Hepatocyte (in vitro differentiated cells): ENCODE results near the gene PRSS38. TPM values are rescaled to one million over a fixed set of nuclear protein-coding genes. Genes with fewer than 3 reads are reported as not detected.

Source experiments
- DNase-seq: peaks from one replicate; pipeline ENCODE4 v3.0.0-alpha.2; 2016; ENCODE audit warnings: low spot score
- H2AFZ ChIP-seq: fragments of 200-600 bp; sonication (generic); 2 replicates; pipeline ENCODE4 v1.6.0; 2016; ENCODE audit warnings: antibody characterized with exemption, mild to moderate bottlenecking
- H3K27ac ChIP-seq: fragments of 200-600 bp; sonication (generic); 2 replicates; pipeline ENCODE4 v1.5.1; 2016; ENCODE audit warnings: mild to moderate bottlenecking
- H3K27me3 ChIP-seq: fragments of 200-600 bp; sonication (generic); 2 replicates; pipeline ENCODE4 v1.6.1; 2016
- H3K36me3 ChIP-seq: fragments of 200-600 bp; sonication (generic); replicated peaks from 2 replicates; pipeline ENCODE4 v1.5.1; 2016; ENCODE audit warnings: low read depth; ENCODE audit not compliant: insufficient read depth
- H3K4me1 ChIP-seq: fragments of 200-600 bp; sonication (generic); 2 replicates; pipeline ENCODE4 v1.5.1; 2016; ENCODE audit warnings: mild to moderate bottlenecking, moderate library complexity; ENCODE audit not compliant: insufficient read depth
- H3K4me2 ChIP-seq: fragments of 200-600 bp; sonication (generic); 2 replicates; pipeline ENCODE4 v1.6.0; 2016
- H3K4me3 ChIP-seq: fragments of 200-600 bp; sonication (generic); 2 replicates; pipeline ENCODE4 v1.5.1; 2016; ENCODE audit warnings: mild to moderate bottlenecking
- H3K79me2 ChIP-seq: fragments of 200-600 bp; sonication (generic); 2 replicates; pipeline ENCODE4 v1.6.0; 2017; ENCODE audit warnings: mild to moderate bottlenecking
- H3K9me2 ChIP-seq: fragments of 200-600 bp; sonication (generic); replicated peaks from 2 replicates; pipeline ENCODE4 v1.6.0; 2017; ENCODE audit warnings: mild to moderate bottlenecking; ENCODE audit not compliant: insufficient read depth
- H3K9me3 ChIP-seq: fragments of 200-600 bp; sonication (generic); 2 replicates; pipeline ENCODE4 v1.5.1; 2016; ENCODE audit warnings: low read depth, mild to moderate bottlenecking
- H4K20me1 ChIP-seq: fragments of 200-600 bp; sonication (generic); 2 replicates; pipeline ENCODE4 v1.6.0; 2016; ENCODE audit warnings: mild to moderate bottlenecking; ENCODE audit not compliant: insufficient read depth, poor library complexity, severe bottlenecking
- EZH2 ChIP-seq: fragments of 200-600 bp; sonication (generic); IDR thresholded peaks from 2 replicates; pipeline ENCODE4 v1.6.1; 2016; ENCODE audit warnings: antibody characterized with exemption, mild to moderate bottlenecking, borderline replicate concordance
- EZH2phosphoT487 ChIP-seq: fragments of 200-600 bp; sonication (generic); IDR thresholded peaks from one replicate; pipeline ENCODE4 v1.6.1; 2018; ENCODE audit warnings: antibody characterized with exemption, mild to moderate bottlenecking, low read depth, moderate library complexity; ENCODE audit not compliant: unreplicated experiment, severe bottlenecking
- WGBS: methylation state at CpG from one replicate; pipeline ENCODE4 v1.1.6; 2016; ENCODE audit warnings: low lambda C conversion rate; ENCODE audit errors: missing lambda C conversion rate; 5-methylcytosine and 5-hydroxymethylcytosine counted together
- polyA plus RNA-seq: library from polyadenylated mRNA; unstranded; fragments of >200 nt; fragmentation: Nextera tagmentation; extraction: Ambion mirVana; gene quantifications from 2 replicates; pipeline ENCODE4 v1.2.1, GENCODE V29; 2016
- total RNA-seq: library from RNA; depleted of rRNA; stranded (reverse); fragments of >200 nt; gene quantifications from 2 replicates; pipeline ENCODE4 v1.2.3, GENCODE V29; 2014
- TF ChIP-seq, protein P1 (sequence below): fragments of 200-600 bp; sonication (generic); IDR thresholded peaks from 2 replicates; pipeline ENCODE4 v1.5.1; 2016; ENCODE audit warnings: antibody characterized with exemption, mild to moderate bottlenecking; ENCODE audit not compliant: poor library complexity

The PRSS38 gene
- not detected in 2 replicates for total RNA-seq
- not detected in 2 replicates for polyA plus RNA-seq

DNA sequence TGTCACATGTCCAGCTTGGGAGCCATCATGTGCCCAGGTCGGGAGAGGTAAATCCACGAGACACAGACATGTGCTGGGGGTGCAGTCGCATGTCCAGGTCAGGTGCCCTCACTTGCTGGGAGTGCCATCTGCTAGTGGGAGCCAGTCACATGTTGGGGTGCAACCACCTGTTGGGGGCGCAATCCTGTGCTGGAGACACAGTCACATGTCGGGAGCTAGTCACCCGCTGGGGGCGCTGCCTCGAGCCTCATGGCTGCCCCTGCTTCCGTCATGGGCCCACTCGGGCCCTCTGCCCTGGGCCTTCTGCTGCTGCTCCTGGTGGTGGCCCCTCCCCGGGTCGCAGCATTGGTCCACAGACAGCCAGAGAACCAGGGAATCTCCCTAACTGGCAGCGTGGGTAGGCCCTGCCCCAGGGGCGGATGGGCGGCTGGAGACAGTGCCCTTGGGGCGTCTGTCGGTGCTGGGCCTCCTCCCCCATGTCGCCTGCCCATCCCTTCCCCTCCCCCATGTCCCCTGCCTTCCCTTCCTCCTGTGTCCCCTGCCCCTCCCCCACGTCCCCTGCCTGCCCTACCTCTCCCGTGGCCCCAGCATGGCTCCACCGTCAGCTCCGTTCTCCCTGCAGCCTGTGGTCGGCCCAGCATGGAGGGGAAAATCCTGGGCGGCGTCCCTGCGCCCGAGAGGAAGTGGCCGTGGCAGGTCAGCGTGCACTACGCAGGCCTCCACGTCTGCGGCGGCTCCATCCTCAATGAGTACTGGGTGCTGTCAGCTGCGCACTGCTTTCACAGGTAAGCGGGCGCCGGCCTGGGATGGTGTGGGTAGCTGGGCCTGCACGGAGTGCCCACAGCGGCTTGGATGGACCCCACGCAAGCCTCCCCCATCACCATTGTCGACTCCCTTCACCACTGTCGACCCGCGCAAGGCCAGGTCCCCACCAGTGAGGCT, at the start of gene PRSS38:
Gene PRSS38, plus strand, starts transcription at position 208 of the 942 bp plus-strand sequence. Its CDS starts 42 bp downstream, at position 250.
- no peaks in the 10 kb centered on the region for H3K9me2 ChIP-seq
- TF ChIP-seq EZH2phosphoT487 (no peak), EZH2 (no peak)
- H4K20me1 ChIP-seq = no peaks in the 10 kb centered on the region
- no peaks in the 10 kb centered on the region for H3K79me2 ChIP-seq
- no peak within 1 kb of the TSS for H3K4me2 ChIP-seq
- H2AFZ ChIP-seq = no peak within 1 kb of the TSS
- no peak within 1 kb of the TSS for H3K4me3 ChIP-seq
- H3K27me3 ChIP-seq = no peaks in the 10 kb centered on the region
- 96% methylated on average over 42 of the region's 44 CpGs for WGBS
- H3K36me3 ChIP-seq = no peaks in the 10 kb centered on the region
- H3K27ac ChIP-seq = no peak within 1 kb of the TSS
- no peaks in the 10 kb centered on the region for H3K4me1 ChIP-seq
- no peaks in the 10 kb centered on the region for H3K9me3 ChIP-seq
- DNase-seq = no peak

GRCh38 chr1:227766015-227766634, 49.4 kb upstream of the PRSS38 start:
- Histone ChIP-seq H3K27ac (no peak overlapping the region), H2AFZ (no peak overlapping the region), H3K9me3 (no peaks in the 10 kb centered on the region), H3K27me3 (no peaks in the 10 kb centered on the region), H3K4me3 (no peak overlapping the region), H3K79me2 (peaks cover 15% of the 10 kb centered on the region), H3K36me3 (peaks cover 3% of the 10 kb centered on the region), H3K9me2 (no peaks in the 10 kb centered on the region), H4K20me1 (peaks cover 26% of the 10 kb centered on the region), H3K4me2 (no peak overlapping the region), H3K4me1 (peaks cover 6% of the 10 kb centered on the region)
- TF ChIP-seq EZH2 (no peak), EZH2phosphoT487 (no peak)
- TF ChIP-seq, protein P1, sequence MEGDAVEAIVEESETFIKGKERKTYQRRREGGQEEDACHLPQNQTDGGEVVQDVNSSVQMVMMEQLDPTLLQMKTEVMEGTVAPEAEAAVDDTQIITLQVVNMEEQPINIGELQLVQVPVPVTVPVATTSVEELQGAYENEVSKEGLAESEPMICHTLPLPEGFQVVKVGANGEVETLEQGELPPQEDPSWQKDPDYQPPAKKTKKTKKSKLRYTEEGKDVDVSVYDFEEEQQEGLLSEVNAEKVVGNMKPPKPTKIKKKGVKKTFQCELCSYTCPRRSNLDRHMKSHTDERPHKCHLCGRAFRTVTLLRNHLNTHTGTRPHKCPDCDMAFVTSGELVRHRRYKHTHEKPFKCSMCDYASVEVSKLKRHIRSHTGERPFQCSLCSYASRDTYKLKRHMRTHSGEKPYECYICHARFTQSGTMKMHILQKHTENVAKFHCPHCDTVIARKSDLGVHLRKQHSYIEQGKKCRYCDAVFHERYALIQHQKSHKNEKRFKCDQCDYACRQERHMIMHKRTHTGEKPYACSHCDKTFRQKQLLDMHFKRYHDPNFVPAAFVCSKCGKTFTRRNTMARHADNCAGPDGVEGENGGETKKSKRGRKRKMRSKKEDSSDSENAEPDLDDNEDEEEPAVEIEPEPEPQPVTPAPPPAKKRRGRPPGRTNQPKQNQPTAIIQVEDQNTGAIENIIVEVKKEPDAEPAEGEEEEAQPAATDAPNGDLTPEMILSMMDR = no peak
- peak; percentile 43 for DNase-seq
- WGBS = 66% methylated on average over 17 of the region's 17 CpGs

DNA sequence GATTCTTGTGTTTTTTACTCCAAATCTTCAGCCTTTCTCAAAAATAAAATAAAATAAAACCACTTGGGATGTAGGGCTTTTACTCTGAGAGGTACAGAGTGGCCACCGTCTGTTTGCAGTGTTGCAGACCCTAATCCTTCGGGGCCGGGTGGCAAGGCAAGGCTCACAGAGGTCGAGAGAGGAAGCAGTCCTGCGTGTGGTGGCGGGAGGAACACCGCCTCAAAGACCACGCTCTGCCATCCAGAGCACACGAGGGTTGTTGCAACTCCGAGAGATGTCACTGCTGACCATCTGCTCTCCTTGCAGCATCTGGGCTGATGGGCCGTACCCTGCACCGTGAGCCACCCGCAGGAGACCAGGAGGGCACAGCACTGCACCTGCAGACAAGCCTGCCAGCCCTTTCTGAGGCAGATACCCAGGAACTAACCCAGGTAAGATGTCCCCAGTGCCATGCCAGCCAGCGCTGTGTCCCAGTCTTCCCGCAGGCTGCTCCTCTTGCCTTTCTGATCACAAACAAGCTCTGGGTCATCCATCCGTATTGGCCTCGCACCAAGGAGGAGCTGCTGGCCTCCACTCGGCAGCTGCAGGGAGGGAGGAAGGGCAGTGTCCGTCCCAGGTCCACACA, 48.7 kb upstream of the PRSS38 start:
- no peak for DNase-seq
- Histone ChIP-seq H3K4me3 (no peak overlapping the region), H3K9me2 (no peaks in the 10 kb centered on the region), H3K36me3 (peaks cover 3% of the 10 kb centered on the region), H3K27me3 (no peaks in the 10 kb centered on the region), H4K20me1 (peaks cover 26% of the 10 kb centered on the region), H2AFZ (no peak overlapping the region), H3K9me3 (no peaks in the 10 kb centered on the region), H3K79me2 (peaks cover 14% of the 10 kb centered on the region), H3K27ac (no peak overlapping the region), H3K4me1 (peaks cover 6% of the 10 kb centered on the region), H3K4me2 (no peak overlapping the region)
- TF ChIP-seq EZH2phosphoT487 (no peak), EZH2 (no peak)
- TF ChIP-seq, protein P1 = no peak
- 91% methylated on average over 19 of the region's 19 CpGs for WGBS
